Kasumi-1 (cell line): ENCODE data around the gene ATRNL1.

Experiments used
- DNase-seq, 2 experiments: peaks; one replicate each; lab custom pipeline; 2025; lab: John Stamatoyannopoulos, UW

The ATRNL1 gene

GRCh38 chr10:115902596-115902995 lies 809.4 kb downstream of the ATRNL1 start:
- DNase-seq, result no peak

- no peak for DNase-seq
Observed at GRCh38 chr10:115903207-115903606, 810.0 kb downstream of the ATRNL1 start.

GRCh38 chr10:115903845-115904244 lies 810.7 kb downstream of the ATRNL1 start:
- no peak for DNase-seq

GRCh38 chr10:115909037-115909436 lies 815.9 kb downstream of the ATRNL1 start:
- no peak for DNase-seq

- DNase-seq, result no peak
Observed at GRCh38 chr10:115909962-115910731, 817.0 kb downstream of the ATRNL1 start.

GRCh38 chr10:115914475-115914874 lies 821.3 kb downstream of the ATRNL1 start:
- no peak for DNase-seq

- no peak for DNase-seq
Observed at GRCh38 chr10:115915429-115915828, 822.3 kb downstream of the ATRNL1 start.

- no peak for DNase-seq
Observed at GRCh38 chr10:115918812-115919211, 825.6 kb downstream of the ATRNL1 start.

GRCh38 chr10:115921795-115922194 lies 828.6 kb downstream of the ATRNL1 start:
- no peak for DNase-seq

GRCh38 chr10:115931309-115931708 lies 838.1 kb downstream of the ATRNL1 start:
- no peak for DNase-seq

GRCh38 chr10:115932099-115932498 lies 838.9 kb downstream of the ATRNL1 start:
- DNase-seq, result no peak

- no peak for DNase-seq
Observed at GRCh38 chr10:115933098-115933497, 839.9 kb downstream of the ATRNL1 start.

- no peak for DNase-seq
Observed at GRCh38 chr10:115935731-115936130, 842.6 kb downstream of the ATRNL1 start.

- DNase-seq, result no peak
Observed at GRCh38 chr10:115936926-115937767, 844.0 kb downstream of the ATRNL1 start.

- DNase-seq, result no peak
Observed at GRCh38 chr10:115937768-115938056, 844.5 kb downstream of the ATRNL1 start.

GRCh38 chr10:115939101-115939854 lies 846.1 kb downstream of the ATRNL1 start:
- no peak for DNase-seq

GRCh38 chr10:115941361-115941771 lies 848.2 kb downstream of the ATRNL1 start:
- no peak for DNase-seq

GRCh38 chr10:115942101-115942500 lies 848.9 kb downstream of the ATRNL1 start:
- no peak for DNase-seq

- no peak for DNase-seq
Observed at GRCh38 chr10:115944538-115944937, 851.4 kb downstream of the ATRNL1 start.

GRCh38 chr10:115945701-115946445 lies 852.7 kb downstream of the ATRNL1 start:
- DNase-seq, result no peak

GRCh38 chr10:115947104-115947503 lies 853.9 kb downstream of the ATRNL1 start:
- DNase-seq, result no peak

- DNase-seq, result no peak
Observed at GRCh38 chr10:115948465-115948864, 855.3 kb downstream of the ATRNL1 start.
